DND-41 (cell line): ENCODE data around the gene SEC16A.

Source experiments
- ATAC-seq: fragments of 200-7000 bp; cut with Tn5 transposase; 3 replicates; pipeline ENCODE4 v1.9.1; 2021; ENCODE audit warnings: low read depth; ENCODE audit not compliant: insufficient read depth
- DNase-seq: peaks from one replicate; pipeline ENCODE4 v3.0.0-alpha.2; 2020
- H2AFZ ChIP-seq: 2 replicates; pipeline ENCODE4 v1.6.0; 2012; ENCODE audit warnings: low read depth, low read length
- H3K27ac ChIP-seq: 2 replicates; pipeline ENCODE4 v1.5.1; 2012; ENCODE audit warnings: low read length, inconsistent platforms
- H3K27me3 ChIP-seq: fragments of 200-600 bp; sonication (generic); 2 replicates; pipeline ENCODE4 v1.6.0; 2012; ENCODE audit warnings: low read length, mild to moderate bottlenecking, inconsistent platforms; ENCODE audit not compliant: insufficient read depth, poor library complexity
- H3K36me3 ChIP-seq: 2 replicates; pipeline ENCODE4 v1.5.1; 2012; ENCODE audit warnings: low read length, inconsistent platforms; ENCODE audit not compliant: insufficient read depth
- H3K4me1 ChIP-seq: 2 replicates; pipeline ENCODE4 v1.5.1; 2012; ENCODE audit warnings: mild to moderate bottlenecking, low read length; ENCODE audit not compliant: insufficient read depth
- H3K4me2 ChIP-seq: 2 replicates; pipeline ENCODE4 v1.6.0; 2012; ENCODE audit warnings: mild to moderate bottlenecking, moderate library complexity, low read length, inconsistent platforms; ENCODE audit not compliant: insufficient read depth
- H3K4me3 ChIP-seq, 2 experiments: fragments of 200-600 bp in 1 of 2; shearing (Covaris generic) in 1 of 2; 2 replicates each; pipeline ENCODE4 v1.5.1; 2012 to 2016; ENCODE audit warnings: inconsistent platforms in 2 of 2, low read length in 2 of 2, mild to moderate bottlenecking in 2 of 2, low read depth in 1 of 2, moderate library complexity in 1 of 2
- H3K79me2 ChIP-seq: 2 replicates; pipeline ENCODE4 v1.6.0; 2012; ENCODE audit warnings: low read length, inconsistent platforms; ENCODE audit not compliant: insufficient read depth
- H3K9ac ChIP-seq: 2 replicates; pipeline ENCODE4 v1.6.0; 2012; ENCODE audit warnings: low read depth, mild to moderate bottlenecking, inconsistent platforms, low read length, moderate library complexity
- H3K9me3 ChIP-seq: 2 replicates; pipeline ENCODE4 v1.5.1; 2012; ENCODE audit warnings: low read length, moderate library complexity, mild to moderate bottlenecking, inconsistent platforms; ENCODE audit not compliant: insufficient read depth, severe bottlenecking
- H4K20me1 ChIP-seq: 2 replicates; pipeline ENCODE4 v1.6.0; 2012; ENCODE audit warnings: low read length; ENCODE audit not compliant: insufficient read depth
- CTCF ChIP-seq: IDR thresholded peaks from 2 replicates; pipeline ENCODE4 v1.5.1; 2012; ENCODE audit warnings: borderline replicate concordance, low read length, moderate library complexity, mild to moderate bottlenecking; ENCODE audit not compliant: poor library complexity, severe bottlenecking; ENCODE audit errors: extremely low read depth
- EZH2 ChIP-seq: IDR thresholded peaks from 3 replicates; pipeline ENCODE4 v1.6.1; 2012; ENCODE audit warnings: borderline replicate concordance, low read depth, mild to moderate bottlenecking, moderate library complexity, low read length, inconsistent platforms; ENCODE audit not compliant: severe bottlenecking

SEC16A gene

GRCh38 chr9:136439481-136440408 lies 43.1 kb downstream of the SEC16A start, which contains the start of gene INPP5E:
Gene INPP5E (minus strand): TSS chr9:136439845. CDS start chr9:136439419, 426 bp downstream.
- no peaks in the 10 kb centered on the region for H3K27me3 ChIP-seq
- peak within 1 kb of the TSS; percentile 86 for H2AFZ ChIP-seq
- no peaks in the 10 kb centered on the region for H3K9me3 ChIP-seq
- H3K4me2 ChIP-seq = peak within 1 kb of the TSS; percentile 86
- H3K36me3 ChIP-seq = peaks cover 55% of the 10 kb centered on the region
- H3K79me2 ChIP-seq = peaks cover 48% of the 10 kb centered on the region
- peak within 1 kb of the TSS; percentile 90 for H3K9ac ChIP-seq
- ATAC-seq (peak; percentile 84), DNase-seq (peak; percentile 75)
- no peak for TF ChIP-seq EZH2
- TF ChIP-seq CTCF = peak; percentile 67
- H3K4me3 ChIP-seq = peak within 1 kb of the TSS; percentile 79 to 85
- peaks cover 36% of the 10 kb centered on the region for H3K4me1 ChIP-seq
- peaks cover 53% of the 10 kb centered on the region for H4K20me1 ChIP-seq
- peak within 1 kb of the TSS; percentile 72 for H3K27ac ChIP-seq

- peaks cover 51% of the 10 kb centered on the region for H3K36me3 ChIP-seq
- no peaks in the 10 kb centered on the region for H3K9me3 ChIP-seq
- H3K4me1 ChIP-seq = peaks cover 36% of the 10 kb centered on the region
- no peaks in the 10 kb centered on the region for H3K27me3 ChIP-seq
- peak overlapping the region; percentile 79 to 85 for H3K4me3 ChIP-seq
- peak overlapping the region; percentile 86 for H2AFZ ChIP-seq
- H3K27ac ChIP-seq = peak overlapping the region; percentile 72
- H3K79me2 ChIP-seq = peaks cover 55% of the 10 kb centered on the region
- DNase-seq (peak; percentile 52), ATAC-seq (peak; percentile 69)
- peak overlapping the region; percentile 90 for H3K9ac ChIP-seq
- peak overlapping the region; percentile 86 for H3K4me2 ChIP-seq
- no peak for TF ChIP-seq EZH2
- TF ChIP-seq CTCF = no peak
- H4K20me1 ChIP-seq = peaks cover 51% of the 10 kb centered on the region
Observed at GRCh38 chr9:136438548-136439480, 44.0 kb downstream of the SEC16A start.

DNA sequence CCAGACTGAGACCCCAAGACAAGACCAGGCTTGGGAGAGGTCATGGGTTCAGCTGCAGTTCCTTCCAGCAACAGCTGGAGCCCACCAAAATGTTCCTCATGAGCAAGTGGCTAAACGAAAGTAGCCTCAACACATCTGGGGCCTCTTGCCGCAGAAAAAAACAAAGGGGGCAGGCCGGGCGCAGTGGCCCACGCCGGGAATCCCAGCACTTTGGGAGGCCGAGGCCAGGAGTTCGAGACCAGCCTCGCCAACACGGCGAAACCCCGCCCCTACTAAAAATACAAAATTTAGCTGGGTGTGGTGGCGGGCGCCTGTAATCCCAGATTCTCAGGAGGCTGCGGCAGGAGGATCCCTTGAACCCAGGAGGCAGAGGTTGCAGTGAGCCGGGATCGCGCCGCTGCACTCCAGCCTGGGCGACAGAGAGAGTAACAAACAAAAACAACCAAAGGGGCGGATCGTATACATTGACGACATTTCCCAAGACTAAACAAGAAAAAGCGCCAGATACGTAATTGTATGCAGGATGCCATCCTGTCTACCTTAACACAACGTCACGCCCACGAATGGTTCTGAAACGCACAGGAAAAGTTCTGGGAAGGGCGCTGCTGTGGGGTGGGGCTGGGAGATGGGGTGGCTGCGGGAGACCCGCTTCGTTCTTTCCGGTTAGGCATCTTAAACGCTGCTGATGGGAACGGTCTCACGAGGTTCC lies 44.8 kb downstream of the SEC16A start:
- H3K79me2 ChIP-seq = peaks cover 56% of the 10 kb centered on the region
- no peak for ATAC-seq
- peak overlapping the region; percentile 90 for H3K9ac ChIP-seq
- H3K9me3 ChIP-seq = no peaks in the 10 kb centered on the region
- H3K4me1 ChIP-seq = peaks cover 36% of the 10 kb centered on the region
- peak overlapping the region; percentile 86 for H3K4me2 ChIP-seq
- peaks cover 52% of the 10 kb centered on the region for H3K36me3 ChIP-seq
- no peak overlapping the region for H2AFZ ChIP-seq
- peak overlapping the region; percentile 79 to 85; a peak in 3 of 4 replicates for H3K4me3 ChIP-seq
- H3K27me3 ChIP-seq = no peaks in the 10 kb centered on the region
- H3K27ac ChIP-seq = 0 out of 2 replicates have a peak overlapping the region, but pooled peaks have one; percentile 20
- TF ChIP-seq EZH2 (no peak), CTCF (no peak)
- no peak for DNase-seq
- peaks cover 52% of the 10 kb centered on the region for H4K20me1 ChIP-seq
